ENCODE measurements around the gene G6PC3. TPM values are rescaled to one million over a fixed set of nuclear protein-coding genes. Genes with fewer than 3 reads are reported as not detected.

Gene G6PC3
- total RNA-seq, 1 experiment from 2014 or later = 105 TPM

GRCh38 chr17:44030482-44030881, 40.1 kb upstream of the G6PC3 start:
- Histone ChIP-seq H3K9ac (ENCODE audit: extremely low read depth, insufficient read length, low read length) (no peak overlapping the region), H3K9me3 (ENCODE audit: control insufficient read depth, low read depth, low read length) (no peaks in the 10 kb centered on the region), H2BK12ac (ENCODE audit: insufficient read length, low read depth, low read length) (no peak overlapping the region), H2BK20ac (ENCODE audit: low read depth, low read length, poor library complexity, severe bottlenecking) (no peak overlapping the region), H4K5ac (ENCODE audit: insufficient read length, low read depth, low read length) (no peak overlapping the region), H4K91ac (ENCODE audit: insufficient read length, low read depth, low read length) (no peak overlapping the region), H3K4me1 (ENCODE audit: insufficient read depth, low read length) (no peaks in the 10 kb centered on the region), H3K56ac (ENCODE audit: insufficient read length, low read depth, low read length) (no peak overlapping the region), H3T11ph (ENCODE audit: low read length) (no peak overlapping the region), H3K14ac (ENCODE audit: insufficient read depth, low read length) (no peak overlapping the region), H2AK5ac (ENCODE audit: insufficient read length, low read length) (no peak overlapping the region), H3K4ac (ENCODE audit: low read depth, low read length) (no peak overlapping the region), H3K27me3 (ENCODE audit: insufficient read depth, low read length) (no peaks in the 10 kb centered on the region), H4K8ac (replicated peaks; ENCODE audit: insufficient read length, low read depth, low read length) (no peak overlapping the region), H4K20me1 (ENCODE audit: control insufficient read depth, insufficient read depth, insufficient read length) (no peaks in the 10 kb centered on the region), H3K18ac (ENCODE audit: insufficient read length, low read depth, low read length) (no peak overlapping the region), H3K23me2 (ENCODE audit: insufficient read length, low read depth, low read length, poor library complexity, severe bottlenecking) (no peaks in the 10 kb centered on the region), H2BK120ac (ENCODE audit: low read depth, low read length, poor library complexity, severe bottlenecking) (no peak overlapping the region), H3K4me2 (ENCODE audit: insufficient read depth, insufficient read length, low read length) (no peak overlapping the region), H2AFZ (ENCODE audit: low read length) (no peak overlapping the region), H2BK15ac (ENCODE audit: low read depth, low read length) (no peak overlapping the region), H3K79me2 (ENCODE audit: insufficient read depth, low read length) (no peaks in the 10 kb centered on the region), H3K79me1 (ENCODE audit: insufficient read depth, low read depth, low read length, poor library complexity, severe bottlenecking) (no peaks in the 10 kb centered on the region), H3K23ac (ENCODE audit: insufficient read length, low read depth, low read length) (no peak overlapping the region), H2BK5ac (ENCODE audit: insufficient read length, low read length) (no peak overlapping the region), H3K27ac (ENCODE audit: insufficient read length, low read depth, low read length) (no peak overlapping the region)
- no peak for TF ChIP-seq CTCF (conservative IDR thresholded peaks at IDR 0.05)
- H3K4me1 Mint-ChIP-seq = no peaks in the 10 kb centered on the region
- WGBS (ENCODE audit: extremely low coverage, insufficient read length, low lambda C conversion rate) = no CpG with 5 or more reads among the region's 3 CpGs
- no peak overlapping the region for H3K27ac Mint-ChIP-seq
- H3K36me3 Mint-ChIP-seq (ENCODE audit: insufficient read depth in 1 of 3, low read depth in 3 of 3) = peaks cover 22 to 57% (median 43%) of the 10 kb centered on the region in 3 experiments; a peak in 6 of 7 replicates
- no peak overlapping the region for H3K4me3 Mint-ChIP-seq
- no peak for DNase-seq
- no peaks in the 10 kb centered on the region for H3K27me3 Mint-ChIP-seq (ENCODE audit: low read depth)
- H3K9me3 Mint-ChIP-seq = no peaks in the 10 kb centered on the region

Data from H9 (cell line).